HepG2 (cell line): ENCODE measurements around the gene COL9A2. TPM values are rescaled to one million over a fixed set of nuclear protein-coding genes. Genes with fewer than 3 reads are reported as not detected.

Experiments
- AGO2 ChIP-seq: fragments of 200-400 bp; formaldehyde crosslinking; optimal IDR thresholded peaks from 2 replicates; pipeline ENCODE3; 2017; ENCODE audit warnings: mild to moderate bottlenecking, low read depth, low read length, moderate library complexity
- CEBPB ChIP-seq: IDR thresholded peaks from 2 replicates; pipeline ENCODE4 v1.6.1; 2011; ENCODE audit warnings: low read depth, low read length, improper control_type of control experiment, borderline replicate concordance
- ELF3 ChIP-seq: IDR thresholded peaks from 2 replicates; pipeline ENCODE4 v1.6.1; 2016; ENCODE audit warnings: missing genetic modification reagents, missing compliant biosample characterization
- FOSL2 ChIP-seq: sonication (generic); formaldehyde crosslinking; IDR thresholded peaks from 2 replicates; pipeline ENCODE4 v1.4.0; 2020; ENCODE audit warnings: missing genetic modification reagents
- FOXA1 ChIP-seq, 2 experiments: fragments of 450-650 bp in 1 of 2; sonication (generic) in 1 of 2; formaldehyde crosslinking in 1 of 2; IDR thresholded peaks; 2 replicates each; pipeline versions ENCODE4 v1.4.0 to v1.6.1; 2016 to 2020; ENCODE audit warnings: missing genetic modification reagents in 1 of 2
- HES4 ChIP-seq: sonication (generic); formaldehyde crosslinking; IDR thresholded peaks from 2 replicates; pipeline ENCODE4 v1.9.0; 2021; ENCODE audit warnings: mild to moderate bottlenecking, missing genetic modification reagents, borderline replicate concordance
- KLF13 ChIP-seq: sonication (generic); formaldehyde crosslinking; IDR thresholded peaks from 2 replicates; pipeline ENCODE4 v1.4.0; 2020; ENCODE audit warnings: mild to moderate bottlenecking, missing genetic modification reagents
- MAZ ChIP-seq, 2 experiments: sonication (generic) in 1 of 2; formaldehyde crosslinking in 1 of 2; IDR thresholded peaks; 2 replicates each; pipeline versions ENCODE4 v1.5.0 to v1.6.1; 2012 to 2020; ENCODE audit warnings: low read depth in 2 of 2, mild to moderate bottlenecking in 2 of 2, borderline replicate concordance in 1 of 2, improper control_type of control experiment in 1 of 2, low read length in 1 of 2, missing genetic modification reagents in 1 of 2, moderate library complexity in 1 of 2
- MLXIP ChIP-seq: sonication (generic); formaldehyde crosslinking; IDR thresholded peaks from 2 replicates; pipeline ENCODE4 v1.9.0; 2021; ENCODE audit warnings: missing genetic modification reagents, borderline replicate concordance
- MTF1 ChIP-seq: sonication (generic); formaldehyde crosslinking; IDR thresholded peaks from 2 replicates; pipeline ENCODE4 v1.5.0; 2020; ENCODE audit warnings: missing genetic modification reagents
- NR2F2 ChIP-seq: IDR thresholded peaks from 2 replicates; pipeline ENCODE4 v1.6.1; 2012; ENCODE audit warnings: low read depth, inconsistent platforms, borderline replicate concordance
- PBX2 ChIP-seq: IDR thresholded peaks from 2 replicates; pipeline ENCODE4 v1.6.1; 2016; ENCODE audit warnings: control low read depth
- SALL1 ChIP-seq: sonication (generic); formaldehyde crosslinking; IDR thresholded peaks from 2 replicates; pipeline ENCODE4 v1.8.0; 2022; ENCODE audit warnings: mild to moderate bottlenecking, missing genetic modification reagents
- SMC3 ChIP-seq: IDR thresholded peaks from 2 replicates; pipeline ENCODE4 v1.6.1; 2011; ENCODE audit warnings: low read length, improper control_type of control experiment
- SP1 ChIP-seq, 2 experiments: fragments of 450-650 bp in 1 of 2; sonication (generic) in 1 of 2; formaldehyde crosslinking in 1 of 2; IDR thresholded peaks; 2 replicates each; pipeline versions ENCODE4 v1.4.0 to v1.6.1; 2016 to 2020; ENCODE audit warnings: missing genetic modification reagents in 1 of 2
- THYN1 ChIP-seq: sonication (generic); formaldehyde crosslinking; IDR thresholded peaks from 2 replicates; pipeline ENCODE4 v1.8.1; 2023; ENCODE audit warnings: low read depth, mild to moderate bottlenecking, moderate library complexity, missing genetic modification reagents, borderline replicate concordance
- ZBTB38 ChIP-seq: sonication (generic); formaldehyde crosslinking; IDR thresholded peaks from 2 replicates; pipeline ENCODE4 v1.5.1; 2020; ENCODE audit warnings: mild to moderate bottlenecking, missing genetic modification reagents
- ZNF225 ChIP-seq: sonication (generic); formaldehyde crosslinking; IDR thresholded peaks from 2 replicates; pipeline ENCODE4 v1.4.0; 2020; ENCODE audit warnings: mild to moderate bottlenecking, missing genetic modification reagents
- ZNF326 ChIP-seq: sonication (generic); formaldehyde crosslinking; IDR thresholded peaks from 2 replicates; pipeline ENCODE4 v1.4.0; 2020; ENCODE audit warnings: missing genetic modification reagents, borderline replicate concordance
- ZNF576 ChIP-seq: sonication (generic); formaldehyde crosslinking; IDR thresholded peaks from 2 replicates; pipeline ENCODE4 v1.4.0; 2020; ENCODE audit warnings: mild to moderate bottlenecking, missing genetic modification reagents
- ZNF75D ChIP-seq: sonication (generic); formaldehyde crosslinking; IDR thresholded peaks from 2 replicates; pipeline ENCODE4 v1.8.1; 2023; ENCODE audit warnings: missing genetic modification reagents, mild to moderate bottlenecking, borderline replicate concordance
- ZNF780A ChIP-seq: sonication (generic); formaldehyde crosslinking; IDR thresholded peaks from 2 replicates; pipeline ENCODE4 v1.8.0; 2022; ENCODE audit warnings: mild to moderate bottlenecking, missing genetic modification reagents, moderate library complexity
- ZNF800 ChIP-seq: sonication (generic); formaldehyde crosslinking; IDR thresholded peaks from 2 replicates; pipeline ENCODE4 v1.4.0; 2020; ENCODE audit warnings: missing genetic modification reagents
- ZSCAN20 ChIP-seq: sonication (generic); formaldehyde crosslinking; IDR thresholded peaks from 2 replicates; pipeline ENCODE4 v1.4.0; 2020; ENCODE audit warnings: missing genetic modification reagents, mild to moderate bottlenecking, borderline replicate concordance
- ZSCAN25 ChIP-seq: sonication (generic); formaldehyde crosslinking; IDR thresholded peaks from 2 replicates; pipeline ENCODE4 v1.8.0; 2022; ENCODE audit warnings: mild to moderate bottlenecking, missing genetic modification reagents
- polyA plus RNA-seq, 8 experiments: library from polyadenylated mRNA; depleted of rRNA in 3 of 8; stranded (reverse) in 7 of 8; unstranded in 1 of 8; fragments of >200 nt; fragmentation: Illumina TruSeq in 4 of 8; extraction: Trizol in 4 of 8; gene quantifications; 2 replicates each; pipeline versions ENCODE4 v1.2.1 to v1.2.3, GENCODE V29; 2011 to 2016; ENCODE audit warnings: low read depth in 4 of 8, missing spikeins in 1 of 8, mixed read lengths in 1 of 8; ENCODE audit not compliant: insufficient read depth in 1 of 8
- total RNA-seq, 5 experiments: library from RNA; depleted of rRNA; stranded (reverse); fragments of >200 nt; fragmentation: Illumina TruSeq; extraction: Trizol; gene quantifications; 2 replicates each; pipeline ENCODE4 v1.2.3, GENCODE V29; 2016; ENCODE audit warnings: low read depth in 1 of 5

Gene COL9A2
- total and polyA plus RNA-seq, 2 of the 13 experiments (the other 11 are each of a cell fraction or from before 2014, with no cell fraction given) = 20.2 to 26.9 TPM

GRCh38 chr1:40344597-40344996, 27.5 kb upstream of the COL9A2 start (continued):
- TF ChIP-seq ELF3 (CRISPR knock-in tag) (0 out of 2 replicates have a peak, but pooled peaks have one; percentile 15), ZNF75D (CRISPR knock-in tag) (no peak), ZNF576 (no peak), SALL1 (CRISPR knock-in tag) (0 out of 2 replicates have a peak, but pooled peaks have one; percentile 27), PBX2 (CRISPR knock-in tag) (no peak), CEBPB (peak; percentile 43; the same call in 1 of the 2 replicates), ZNF326 (CRISPR knock-in tag) (no peak), MLXIP (CRISPR knock-in tag) (no peak), MTF1 (CRISPR knock-in tag) (no peak), NR2F2 (no peak), THYN1 (no peak), ZBTB38 (CRISPR knock-in tag) (no peak), HES4 (CRISPR knock-in tag) (no peak), MAZ (IDR thresholded peaks at IDR 0.05; ENCODE audit: borderline replicate concordance, low read depth, low read length) (peak; percentile 52; the same call in 1 of the 2 replicates), MAZ (CRISPR knock-in tag; IDR thresholded peaks at IDR 0.05; ENCODE audit: low read depth) (no peak), ZNF780A (CRISPR knock-in tag) (no peak), ZSCAN20 (CRISPR knock-in tag) (no peak), KLF13 (CRISPR knock-in tag) (no peak), SMC3 (no peak), FOSL2 (CRISPR knock-in tag) (no peak), AGO2 (no peak), FOXA1 (IDR thresholded peaks at IDR 0.05) (no peak), FOXA1 (CRISPR knock-in tag; IDR thresholded peaks at IDR 0.05) (no peak), SP1 (IDR thresholded peaks at IDR 0.05) (no peak), SP1 (CRISPR knock-in tag; IDR thresholded peaks at IDR 0.05) (no peak), ZNF225 (CRISPR knock-in tag) (no peak), ZNF800 (CRISPR knock-in tag) (no peak), ZSCAN25 (CRISPR knock-in tag) (no peak)
